NCI-H82 (cell line): ENCODE results near the gene PAIP2.
A peak's percentile ranks its signal among the peaks of the same experiment; 100 is the strongest.
"Not testable (repeated sequence)": the region's sequence is repeated elsewhere in the genome, so short reads cannot be mapped to it uniquely, and the experiment has no call there.

Source experiments
- DNase-seq: peaks from one replicate; lab custom pipeline; 2025; lab: John Stamatoyannopoulos, UW

The PAIP2 gene

DNA sequence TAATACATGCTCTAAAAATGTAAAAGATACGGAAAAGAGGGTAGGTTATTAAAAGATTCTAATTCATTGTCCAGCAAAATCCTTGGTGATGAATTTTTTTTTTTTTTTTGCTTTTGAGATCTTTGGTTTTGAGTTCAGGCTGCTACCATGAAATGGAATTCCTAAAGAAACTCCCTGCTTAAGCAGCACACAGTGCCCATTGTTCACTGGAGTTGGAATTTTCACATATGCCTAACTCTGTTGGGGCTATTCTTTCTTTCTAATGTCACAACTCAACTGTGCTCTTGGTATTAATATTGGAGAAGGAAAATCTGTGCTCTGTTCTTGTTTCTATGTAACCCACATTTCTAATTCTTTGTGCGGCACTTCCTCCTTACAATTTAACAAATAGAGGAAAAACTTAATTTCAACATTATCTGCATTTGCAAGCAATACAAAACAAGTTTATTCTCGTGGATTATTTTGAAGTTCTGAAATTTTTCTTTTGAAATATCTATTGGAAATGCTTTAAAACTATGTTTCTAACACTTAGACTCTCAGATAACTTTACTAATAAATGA lies 26.5 kb upstream of the PAIP2 start:
- DNase-seq, result no peak

DNA sequence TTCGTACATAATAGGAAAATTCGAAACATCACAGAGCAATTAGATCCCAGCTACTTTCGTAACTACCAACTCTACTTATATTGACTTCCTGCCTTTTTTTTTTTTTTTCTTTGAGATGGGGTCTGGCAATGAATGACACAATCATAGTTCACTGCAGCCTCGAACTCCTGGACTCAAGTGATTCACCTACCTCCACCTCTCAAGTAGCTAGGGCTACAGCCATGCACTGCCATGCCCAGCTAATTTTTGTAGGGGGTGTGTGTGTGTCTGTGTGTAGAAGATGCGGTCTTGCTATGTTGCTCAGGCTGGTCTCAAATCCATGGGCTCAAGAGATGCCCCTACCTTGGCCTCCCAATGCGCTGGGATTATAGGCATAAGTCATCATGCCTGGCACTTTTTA lies 5.8 kb upstream of the PAIP2 start:
- DNase-seq, result peak; percentile 37

DNA sequence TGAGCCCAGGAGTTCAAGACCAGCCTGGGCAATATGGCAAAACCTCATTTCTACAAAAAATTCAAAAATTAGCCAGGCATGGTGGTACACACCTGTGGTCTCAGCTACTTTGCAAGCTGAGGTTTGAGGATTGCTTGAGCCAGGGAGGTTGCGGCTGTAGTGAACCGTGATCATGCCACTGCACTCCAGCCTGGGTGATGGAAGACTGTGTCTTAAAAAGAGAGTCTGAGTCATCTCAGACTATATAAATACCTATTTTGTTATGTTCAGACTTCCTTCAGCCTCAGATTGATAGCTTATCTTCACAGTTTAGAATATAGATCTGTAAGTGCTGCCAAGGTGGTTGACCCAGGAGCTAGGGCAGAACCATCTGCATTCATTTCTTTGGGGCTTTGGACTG lies 1.6 kb upstream of the PAIP2 start:
- DNase-seq, result no peak

DNA sequence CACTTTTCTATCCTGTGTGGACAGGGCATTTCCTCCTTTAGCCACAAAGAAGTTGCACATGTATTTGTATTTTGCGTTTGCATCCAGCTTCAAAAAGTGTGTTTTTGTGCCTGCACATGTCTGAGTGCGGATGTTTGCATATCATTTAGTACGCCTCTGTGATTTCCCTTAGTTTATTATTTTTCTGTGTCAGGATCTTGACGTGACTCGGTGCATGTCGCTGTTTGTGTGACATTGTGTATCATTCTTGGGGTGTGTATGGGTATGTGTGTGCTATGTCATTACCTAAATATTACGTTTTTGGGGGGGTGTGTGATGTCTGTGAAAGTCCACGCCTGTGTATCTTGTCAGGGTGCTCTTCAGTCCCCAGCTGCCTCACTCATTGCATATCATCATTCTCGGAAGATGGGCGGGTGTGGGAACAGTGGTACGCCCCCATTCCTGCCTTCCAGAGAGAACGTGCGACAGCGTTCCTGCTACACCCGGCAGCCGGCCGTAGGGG lies 416 bp upstream of the PAIP2 start:
- no peak for DNase-seq

DNA sequence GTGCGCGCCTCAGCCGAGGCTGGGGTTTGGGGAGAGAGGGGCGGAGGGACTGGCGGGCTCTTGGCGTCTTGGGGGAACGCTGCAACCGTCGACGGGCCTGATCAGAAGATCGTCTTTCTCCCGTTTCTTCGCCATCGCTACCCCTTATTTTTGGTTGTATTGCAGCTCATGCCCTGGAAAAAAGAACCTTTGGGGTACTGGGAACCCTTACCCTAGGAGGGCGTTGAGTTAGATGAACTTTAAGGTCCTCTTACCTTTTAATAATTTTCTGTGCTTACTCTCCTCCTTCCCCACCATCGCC lies 719 bp downstream of the PAIP2 start:
- DNase-seq, result no peak

DNA sequence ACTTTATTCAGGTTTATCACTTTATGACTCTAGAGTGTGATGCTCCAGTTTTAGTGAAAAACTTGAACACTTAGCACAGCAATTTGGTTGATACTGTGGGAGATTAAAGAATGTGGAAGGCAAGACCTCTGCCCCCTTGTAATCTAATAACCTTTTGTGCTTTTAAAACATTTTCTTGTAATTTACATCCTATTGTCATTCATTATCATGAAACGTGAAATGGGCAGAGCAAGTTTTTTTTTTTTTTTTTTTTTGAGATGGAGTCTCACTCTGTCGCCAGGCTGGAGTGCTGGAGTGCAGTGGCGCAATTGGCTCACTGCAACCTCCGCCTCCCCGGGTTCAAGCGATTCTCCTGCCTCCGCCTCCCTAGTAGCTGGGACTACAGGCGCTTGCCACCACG lies 1.8 kb downstream of the PAIP2 start:
- DNase-seq, result no peak

DNA sequence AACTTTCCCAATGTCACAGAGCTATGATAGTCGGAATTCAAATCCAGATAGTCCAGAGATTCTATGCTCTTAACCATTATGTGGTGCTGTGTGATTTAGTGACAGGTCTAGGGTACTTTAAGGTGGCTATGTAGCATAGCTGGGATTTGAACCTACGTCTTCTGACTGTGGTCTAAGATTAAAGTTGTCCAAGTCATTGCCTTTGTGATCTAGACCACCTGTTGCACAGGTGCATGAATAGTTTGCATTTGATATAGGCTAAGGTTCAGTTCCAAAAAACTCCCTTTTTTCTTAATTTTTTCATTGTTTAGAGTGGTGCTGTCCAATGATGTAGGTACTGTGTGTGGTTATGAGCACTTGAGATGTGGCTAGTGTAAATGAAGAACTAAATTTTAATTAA lies 2.5 kb downstream of the PAIP2 start:
- no peak for DNase-seq

DNA sequence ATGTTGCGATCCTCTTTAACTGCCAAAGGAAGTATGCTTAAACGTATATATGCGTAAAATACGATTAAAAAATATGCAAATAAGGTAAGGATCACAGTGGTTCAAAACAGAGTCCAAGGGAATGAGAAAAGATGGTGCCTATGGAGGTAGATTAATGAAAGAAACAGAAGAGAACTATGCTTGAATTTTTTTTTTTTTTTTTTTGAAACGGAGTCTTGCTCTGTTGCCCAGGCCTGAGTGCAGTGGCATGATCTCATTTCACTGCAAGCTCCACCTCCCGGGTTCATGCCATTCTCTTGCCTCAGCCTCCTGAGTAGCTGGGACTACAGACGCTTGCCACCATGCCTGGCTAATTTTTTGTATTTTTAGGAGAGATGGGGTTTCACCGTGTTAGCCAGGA lies 3.8 kb downstream of the PAIP2 start:
- DNase-seq, result not testable (repeated sequence)

DNA sequence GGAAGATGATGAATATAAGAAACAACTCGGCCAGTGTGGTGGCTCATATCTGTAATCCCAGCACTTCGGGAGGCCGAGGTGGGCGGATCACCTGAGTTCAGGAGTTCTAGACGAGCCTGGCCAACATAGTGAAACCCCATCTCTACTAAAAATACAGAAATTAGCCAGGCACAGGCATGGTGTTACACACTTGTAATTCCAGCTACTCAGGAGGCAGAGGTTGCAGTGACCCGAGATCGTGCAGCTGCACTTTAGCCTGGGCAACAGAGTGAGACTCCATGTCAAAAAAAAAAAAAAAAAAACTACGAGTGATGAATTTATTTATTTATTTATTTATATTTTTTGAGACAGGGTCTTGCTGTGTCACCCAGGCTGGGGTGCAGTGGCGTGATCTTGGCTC lies 6.2 kb downstream of the PAIP2 start:
- DNase-seq, result not testable (repeated sequence)

DNA sequence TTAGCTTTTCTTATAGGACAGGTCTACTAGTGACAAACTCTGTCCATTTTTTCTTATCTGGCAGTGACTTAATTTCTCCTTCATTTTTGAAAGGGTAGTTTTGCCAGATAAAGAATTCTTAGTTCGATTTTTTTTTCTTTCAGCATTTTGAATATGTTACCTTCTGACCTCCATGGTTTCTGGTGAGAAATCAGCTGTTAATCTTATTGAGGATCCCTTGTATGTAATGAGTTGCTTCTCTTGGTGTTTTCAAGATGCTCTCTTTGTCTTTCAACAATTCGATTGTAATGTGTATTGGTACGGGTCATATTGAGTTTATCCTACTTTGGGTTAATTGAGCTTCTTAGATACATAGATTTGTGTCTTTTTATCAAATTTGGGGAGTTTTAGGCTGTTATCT lies 12.5 kb downstream of the PAIP2 start:
- DNase-seq, result no peak

DNA sequence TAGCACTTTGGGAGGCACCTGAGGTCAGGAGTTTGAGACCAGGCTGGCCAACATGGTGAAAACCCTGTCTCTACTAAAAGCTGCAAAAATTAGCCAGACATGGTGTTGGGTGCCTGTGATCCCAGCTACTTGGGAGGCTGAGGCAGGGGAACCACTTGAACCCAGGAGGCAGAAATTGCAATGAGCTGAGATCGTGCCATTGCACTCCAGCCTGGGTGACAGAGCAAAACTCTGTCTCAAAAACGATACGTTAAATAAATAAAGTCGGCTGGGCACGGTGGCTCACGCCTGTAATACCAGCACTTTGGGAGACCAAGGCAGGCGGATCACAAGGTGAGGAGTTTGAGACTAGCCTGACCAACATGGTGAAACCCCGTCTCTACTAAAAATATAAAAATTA lies 14.2 kb downstream of the PAIP2 start:
- DNase-seq, result not testable (repeated sequence)

DNA sequence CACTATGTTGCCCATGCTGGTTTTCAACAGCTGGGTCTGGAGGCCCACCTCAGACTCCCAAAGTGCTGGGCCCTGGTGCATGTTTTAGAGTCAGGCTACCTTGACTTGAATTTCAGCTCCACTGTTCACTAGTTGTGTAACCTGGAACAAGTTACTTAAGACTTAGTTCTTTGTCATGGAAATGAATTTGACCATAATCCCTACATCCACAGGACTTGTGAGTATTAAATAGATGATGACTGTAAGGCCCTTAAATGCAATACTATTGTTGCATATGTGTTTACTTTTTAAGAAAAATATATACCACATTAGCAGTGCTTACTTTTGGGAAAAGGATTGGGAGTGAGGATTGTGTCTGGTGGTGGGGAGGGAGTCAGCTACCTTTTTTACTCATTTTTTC lies 16.4 kb downstream of the PAIP2 start:
- DNase-seq, result no peak

DNA sequence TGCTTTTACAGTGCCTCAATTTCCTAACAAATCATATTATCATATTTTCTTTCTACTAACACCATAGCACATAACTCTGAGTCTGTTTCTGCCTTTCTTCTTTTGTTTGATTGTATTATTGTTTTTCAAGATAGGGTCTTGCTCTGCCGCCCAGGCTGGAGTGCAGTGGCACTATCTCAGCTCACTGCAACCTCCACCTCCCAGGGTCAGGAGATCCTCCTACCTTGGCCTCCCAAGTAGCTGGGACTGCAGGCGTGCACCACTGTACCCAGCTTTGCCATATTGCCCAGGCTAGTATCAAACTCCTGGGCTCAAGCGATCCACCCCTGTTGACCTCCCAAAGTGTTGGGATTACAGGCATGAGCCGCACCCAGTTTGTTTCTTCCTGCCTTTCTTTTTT lies 18.7 kb downstream of the PAIP2 start:
- DNase-seq, result no peak

DNA sequence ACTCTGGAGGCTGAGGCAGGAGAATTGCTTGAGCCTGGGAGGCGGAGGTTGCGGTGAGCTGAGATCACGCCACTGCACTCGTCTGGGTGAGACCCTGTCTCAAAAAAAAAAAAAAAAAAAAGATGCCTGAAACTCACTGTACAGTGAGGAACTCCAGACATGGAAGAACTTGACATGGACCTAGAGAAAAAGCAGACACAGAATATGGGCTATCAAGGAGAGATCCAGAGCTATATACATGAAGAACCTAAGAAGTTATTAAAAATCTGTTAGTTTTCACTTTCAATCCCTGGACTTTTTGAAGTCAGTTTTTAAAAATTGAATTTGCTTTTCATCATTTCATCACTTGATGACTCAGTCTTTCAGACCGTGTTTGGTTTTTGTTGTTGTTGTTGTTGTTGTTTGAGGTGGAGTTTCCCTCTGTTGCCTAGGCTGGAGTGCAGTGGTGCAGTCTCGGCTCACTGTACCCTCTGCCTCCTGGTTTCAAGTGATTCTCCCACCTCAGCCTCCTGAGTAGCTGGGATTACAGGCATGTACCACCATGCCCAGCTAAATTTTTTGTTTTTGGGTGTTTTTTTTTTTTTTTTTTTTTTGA lies 20.3 kb downstream of the PAIP2 start:
- DNase-seq, result no peak

DNA sequence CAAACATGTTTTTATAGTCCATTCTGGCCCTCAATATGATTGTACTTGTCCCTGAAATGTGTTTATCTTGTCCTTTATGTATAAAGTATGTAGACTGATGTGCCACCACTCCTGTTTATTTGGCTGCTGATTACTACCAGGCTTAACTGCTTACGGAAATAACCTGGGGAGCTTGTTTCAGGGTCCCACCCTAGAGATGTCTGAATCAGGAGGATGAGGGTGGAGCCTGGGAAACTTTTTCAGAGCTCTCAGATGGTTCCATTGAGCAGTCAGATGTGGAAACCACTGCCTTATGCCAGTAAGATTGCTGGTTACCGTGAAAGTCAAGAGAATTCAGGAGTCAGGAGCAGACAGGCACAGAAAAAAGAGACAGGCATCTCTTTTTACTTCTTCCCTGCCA lies 22.3 kb downstream of the PAIP2 start:
- DNase-seq, result no peak

DNA sequence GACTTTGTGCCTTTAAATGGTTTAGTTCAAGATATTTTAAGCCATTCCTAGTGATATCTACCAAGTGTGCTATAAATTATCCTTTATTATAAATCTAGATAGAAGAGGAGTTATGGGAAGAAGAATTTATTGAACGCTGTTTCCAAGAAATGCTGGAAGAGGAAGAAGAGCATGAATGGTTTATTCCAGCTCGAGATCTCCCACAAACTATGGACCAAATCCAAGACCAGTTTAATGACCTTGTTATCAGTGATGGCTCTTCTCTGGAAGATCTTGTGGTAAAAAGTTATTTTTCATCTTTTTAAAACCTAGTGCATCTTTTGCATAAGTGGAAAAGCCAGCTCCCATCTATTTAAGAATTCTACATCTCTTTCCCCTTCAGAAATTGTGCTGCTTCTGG lies 22.8 kb downstream of the PAIP2 start:
- DNase-seq, result no peak

DNA sequence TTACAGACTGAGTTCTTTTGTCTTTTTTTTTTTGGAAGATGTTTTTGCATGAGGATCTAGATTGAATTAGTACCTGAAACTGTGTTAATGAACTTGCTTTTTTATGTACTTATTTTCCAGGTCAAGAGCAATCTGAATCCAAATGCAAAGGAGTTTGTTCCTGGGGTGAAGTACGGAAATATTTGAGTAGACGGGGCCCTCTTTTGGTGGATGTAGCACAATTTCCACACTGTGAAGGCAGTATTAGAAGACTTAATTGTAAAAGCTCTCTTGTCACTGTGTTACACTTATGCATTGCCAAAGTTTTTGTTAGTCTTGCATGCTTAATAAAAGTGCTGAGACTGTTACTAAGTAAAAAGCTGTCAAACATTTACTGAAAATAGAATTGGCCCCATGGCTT lies 27.0 kb downstream of the PAIP2 start:
- no peak for DNase-seq

DNA sequence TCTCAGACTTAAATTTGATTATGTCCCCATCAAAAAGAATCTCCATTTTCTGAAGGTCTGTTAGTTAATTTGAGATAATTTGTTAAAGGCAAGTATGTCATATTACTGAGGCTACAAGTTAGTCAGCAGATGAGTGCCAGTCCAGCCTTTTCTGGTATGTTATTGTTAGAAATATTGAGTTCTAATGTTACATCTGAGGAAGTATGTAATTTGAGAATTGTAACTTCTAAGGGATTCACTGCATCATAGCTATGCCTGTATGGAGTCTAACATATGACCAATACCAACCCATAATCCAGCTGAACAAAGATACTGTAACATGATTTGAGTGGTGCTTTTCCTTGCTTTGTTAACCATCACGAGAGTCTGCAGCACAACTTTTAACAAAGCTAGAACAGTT lies 27.5 kb downstream of the PAIP2 start:
- DNase-seq, result no peak

DNA sequence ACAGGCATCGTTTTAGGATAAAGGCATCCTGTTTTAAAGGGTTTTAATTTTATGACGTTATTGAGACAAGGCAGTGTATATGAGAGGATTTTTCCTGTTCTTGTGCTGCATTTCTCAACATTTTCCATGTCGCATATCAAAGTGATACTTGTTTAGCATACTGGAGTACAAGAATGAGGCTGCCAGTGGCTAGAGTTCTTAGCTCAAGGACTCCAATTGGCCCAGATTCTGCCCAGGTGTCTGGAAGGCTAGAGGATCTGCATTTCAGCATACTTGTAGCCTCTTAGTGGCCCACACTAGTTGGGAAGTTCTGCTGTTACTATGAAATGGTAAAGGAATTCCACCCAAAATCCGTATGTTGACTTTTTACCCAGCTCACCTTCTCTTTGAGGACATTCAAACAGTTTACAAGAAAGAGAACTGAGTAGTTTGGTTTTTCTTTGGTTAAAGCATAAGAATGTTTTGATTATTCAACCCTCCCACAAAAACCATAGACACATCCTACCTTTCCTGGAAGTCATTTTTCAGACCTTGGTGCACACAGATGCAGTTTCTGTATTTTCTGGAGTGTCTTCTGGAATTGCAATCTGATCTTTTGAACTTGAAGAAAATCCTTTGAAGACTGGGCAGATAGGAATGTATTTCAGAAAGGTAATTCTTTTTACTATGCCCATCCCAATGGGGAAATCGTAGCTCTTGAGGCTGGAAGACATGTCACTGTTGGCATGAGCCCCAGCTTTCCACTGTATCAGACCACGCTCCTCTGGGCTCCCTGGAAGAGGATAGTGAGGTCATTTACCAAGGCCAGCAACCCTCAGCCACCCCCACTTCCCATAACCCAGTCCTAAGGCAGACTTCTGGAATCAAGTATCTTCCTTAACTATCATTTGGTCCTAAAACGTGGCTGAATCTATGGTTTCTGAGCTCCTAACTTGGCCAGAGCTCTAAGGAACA lies 30.1 kb downstream of the PAIP2 start:
- DNase-seq, result no peak

DNA sequence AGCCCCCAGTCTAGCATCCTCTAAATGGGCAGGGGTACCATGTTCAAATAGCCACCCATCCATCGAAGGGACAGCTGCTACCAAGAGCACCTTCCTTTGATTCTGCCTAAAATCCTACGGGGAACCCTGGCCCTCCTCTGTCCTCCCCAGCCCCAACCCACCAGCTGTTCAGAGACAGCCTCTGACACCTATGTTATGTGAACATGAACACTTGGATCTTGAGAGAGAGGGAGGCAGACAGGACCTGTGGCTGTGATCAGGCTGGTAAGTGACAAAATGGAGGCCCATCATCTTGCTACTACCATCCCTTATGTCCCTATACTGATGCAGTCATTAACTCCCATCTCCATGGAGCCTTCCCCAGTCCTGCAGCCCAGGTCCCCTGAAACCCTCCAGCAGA lies 33.3 kb downstream of the PAIP2 start:
- no peak for DNase-seq

DNA sequence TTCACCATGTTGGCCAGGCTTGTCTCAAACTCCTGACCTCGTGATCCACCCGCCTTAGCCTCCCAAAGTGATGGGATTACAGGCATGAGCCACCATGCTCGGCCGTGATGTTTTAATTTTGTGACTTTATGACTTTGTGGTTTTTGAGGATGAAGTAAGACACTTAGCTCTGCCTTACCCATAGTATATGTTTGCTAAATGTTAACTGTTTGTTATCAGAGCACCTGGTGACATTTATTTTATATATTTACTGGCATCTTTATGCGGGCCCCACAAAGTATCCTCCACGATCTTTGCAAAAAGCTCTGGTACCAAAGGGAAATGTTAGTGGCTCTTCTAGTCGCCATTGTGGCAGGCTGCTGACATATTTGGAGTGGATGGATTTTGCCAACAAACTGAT lies 34.7 kb downstream of the PAIP2 start:
- DNase-seq, result no peak

DNA sequence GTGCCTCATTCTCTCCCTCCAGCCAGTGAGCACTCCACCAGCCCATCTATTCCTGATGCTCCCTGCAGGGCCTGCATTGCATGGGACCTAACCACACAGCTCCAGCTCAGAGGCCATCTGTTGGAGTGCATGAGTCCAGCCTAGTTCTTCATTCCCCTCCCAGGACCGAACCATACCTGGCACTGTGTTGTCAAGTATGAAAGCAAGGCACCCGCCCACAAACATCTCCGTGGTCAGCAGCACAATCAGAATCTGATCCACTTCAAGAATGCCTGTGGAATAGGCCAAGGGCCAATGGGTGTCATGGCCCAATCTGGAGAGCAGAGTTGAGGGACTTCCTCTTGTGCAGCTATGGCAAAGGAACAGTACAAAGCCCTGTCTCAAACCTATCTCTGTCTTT lies 35.6 kb downstream of the PAIP2 start:
- DNase-seq, result no peak

DNA sequence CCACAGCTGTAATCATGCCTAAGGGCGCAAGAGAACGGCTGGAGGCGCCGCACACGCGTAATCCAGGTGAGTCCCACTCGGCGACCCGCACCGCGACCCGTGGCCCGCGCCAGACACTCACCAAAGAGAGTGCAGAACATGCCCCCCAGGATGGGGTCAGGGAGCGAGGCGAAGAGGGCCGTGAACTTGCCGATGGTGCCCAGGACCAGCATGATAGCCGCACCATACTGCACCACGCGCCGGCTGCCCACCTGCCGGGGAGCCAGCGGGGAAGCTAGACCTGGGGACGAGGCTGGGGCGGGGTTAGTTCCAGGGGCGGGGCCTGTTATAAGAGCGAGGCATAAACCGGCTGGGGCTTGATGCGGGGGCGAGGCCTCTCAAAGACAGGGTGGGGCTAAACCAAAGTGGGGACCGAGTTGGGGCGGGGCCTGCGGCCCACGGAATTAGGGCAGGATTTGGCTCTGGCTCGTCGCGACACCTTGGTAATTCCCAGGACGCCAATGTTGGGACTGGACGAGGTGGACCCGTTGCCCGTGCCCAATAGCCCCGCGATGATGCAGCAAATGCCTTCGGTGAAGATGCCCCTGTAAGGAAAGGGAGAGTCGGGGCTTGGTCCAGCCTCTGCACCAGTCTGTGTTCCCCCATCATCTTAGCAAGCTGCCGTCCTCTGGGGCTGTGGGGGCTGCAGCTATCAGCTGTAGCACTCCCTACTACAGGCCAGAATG lies 36.6 kb downstream of the PAIP2 start:
- DNase-seq, result no peak
